ENCODE results near the gene PRMT1. TPM values are rescaled to one million over a fixed set of nuclear protein-coding genes. Genes with fewer than 3 reads are reported as not detected.
"Not testable (repeated sequence)": the region's sequence is repeated elsewhere in the genome, so short reads cannot be mapped to it uniquely, and the experiment has no call there.

Gene PRMT1
- total RNA-seq, 1 donor from 2014 or later, result 362 TPM

DNA sequence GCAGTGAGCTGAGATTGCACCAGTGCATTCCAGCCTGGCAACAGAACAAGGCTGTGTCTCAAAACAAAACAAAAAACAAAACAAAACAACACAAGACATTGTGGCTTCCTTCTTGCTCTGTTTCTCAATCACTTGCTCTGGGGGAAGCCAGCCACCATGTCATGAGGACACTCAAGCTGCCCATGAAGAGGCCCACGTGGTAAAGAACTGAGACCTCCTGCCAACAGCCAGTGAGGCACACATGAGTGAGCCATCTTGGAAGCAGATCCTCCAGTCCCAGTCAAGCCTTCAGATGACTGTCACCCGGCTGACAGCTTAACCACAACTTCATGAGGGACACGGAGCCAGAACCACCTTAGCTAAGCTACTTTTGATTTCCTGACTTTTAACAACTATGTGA, 39.1 kb downstream of the PRMT1 start:
- no peaks in the 10 kb centered on the region for H3K36me3 ChIP-seq (ENCODE audit: control insufficient read depth in 3 of 3, insufficient read depth in 3 of 3, low read length in 3 of 3)
- H3K9me3 ChIP-seq (ENCODE audit: control insufficient read depth in 3 of 3, low read length in 3 of 3), result no peaks in the 10 kb centered on the region
- peaks cover 0 to 3% (median 0%) of the 10 kb centered on the region in 3 donors for H3K4me1 ChIP-seq (ENCODE audit: control insufficient read depth in 3 of 3, insufficient read depth in 3 of 3, low read length in 3 of 3)
- H3K27me3 ChIP-seq (ENCODE audit: control insufficient read depth in 3 of 3, insufficient read depth in 3 of 3, low read length in 3 of 3), result no peaks in the 10 kb centered on the region
- no peak overlapping the region for H3K27ac ChIP-seq (ENCODE audit: low read depth, low read length)
- no peak overlapping the region for H3K4me3 ChIP-seq (ENCODE audit: low read length in 3 of 3)
- no peak overlapping the region for H3K9ac ChIP-seq (ENCODE audit: low read depth in 1 of 3, low read length in 3 of 3)

DNA sequence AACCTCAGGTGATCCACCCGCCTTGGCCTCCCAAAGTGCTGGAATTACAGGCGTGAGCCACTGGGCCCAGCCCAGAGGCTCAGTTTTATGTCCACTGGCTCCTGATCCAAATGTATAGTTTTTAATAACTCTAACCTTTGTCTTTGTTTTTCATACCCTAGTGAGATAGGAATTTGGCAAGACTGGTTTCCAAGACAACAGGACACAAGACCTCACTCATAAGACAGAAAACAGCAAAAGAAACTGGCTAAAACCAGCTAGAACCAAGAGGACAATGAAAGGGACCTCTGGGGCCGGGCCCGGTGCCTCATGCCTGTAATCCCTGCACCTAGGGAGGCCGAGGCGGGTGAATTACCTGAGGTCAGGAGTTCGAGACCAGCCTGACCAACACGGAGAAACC, 41.4 kb downstream of the PRMT1 start:
- H3K4me1 ChIP-seq (ENCODE audit: control insufficient read depth in 3 of 3, insufficient read depth in 3 of 3, low read length in 3 of 3), result peaks cover 0 to 3% (median 0%) of the 10 kb centered on the region in 3 donors
- H3K9me3 ChIP-seq (ENCODE audit: control insufficient read depth in 3 of 3, low read length in 3 of 3), result no peaks in the 10 kb centered on the region
- no peaks in the 10 kb centered on the region for H3K27me3 ChIP-seq (ENCODE audit: control insufficient read depth in 3 of 3, insufficient read depth in 3 of 3, low read length in 3 of 3)
- H3K36me3 ChIP-seq (ENCODE audit: control insufficient read depth in 3 of 3, insufficient read depth in 3 of 3, low read length in 3 of 3), result peaks cover 0 to 2% (median 0%) of the 10 kb centered on the region in 3 donors
- H3K27ac ChIP-seq (ENCODE audit: low read depth, low read length), result peak overlapping the region; percentile 57
- H3K9ac ChIP-seq (ENCODE audit: low read depth in 1 of 3, low read length in 3 of 3), result no peak overlapping the region
- no peak overlapping the region for H3K4me3 ChIP-seq (ENCODE audit: low read length in 3 of 3)

- peaks cover 0 to 2% (median 0%) of the 10 kb centered on the region in 3 donors for H3K36me3 ChIP-seq (ENCODE audit: control insufficient read depth in 3 of 3, insufficient read depth in 3 of 3, low read length in 3 of 3)
- H3K4me1 ChIP-seq (ENCODE audit: control insufficient read depth in 3 of 3, insufficient read depth in 3 of 3, low read length in 3 of 3), result peaks cover 0 to 3% (median 0%) of the 10 kb centered on the region in 3 donors
Measured at GRCh38 chr19:49718991-49719390, 41.9 kb downstream of the PRMT1 start.

GRCh38 chr19:49719420-49719819, 42.3 kb downstream of the PRMT1 start:
- not testable (repeated sequence) for H3K9me3 ChIP-seq (ENCODE audit: control insufficient read depth in 3 of 3, low read length in 3 of 3); H3K27me3 ChIP-seq (ENCODE audit: control insufficient read depth in 3 of 3, insufficient read depth in 3 of 3, low read length in 3 of 3); H3K36me3 ChIP-seq (ENCODE audit: control insufficient read depth in 3 of 3, insufficient read depth in 3 of 3, low read length in 3 of 3); H3K9ac ChIP-seq (ENCODE audit: low read depth in 1 of 3, low read length in 3 of 3); H3K4me1 ChIP-seq (ENCODE audit: control insufficient read depth in 3 of 3, insufficient read depth in 3 of 3, low read length in 3 of 3); H3K4me3 ChIP-seq (ENCODE audit: low read length in 3 of 3); H3K27ac ChIP-seq (ENCODE audit: low read depth, low read length)

More at GRCh38 chr19:49718991-49719390, 41.9 kb downstream of the PRMT1 start:
- H3K27me3 ChIP-seq (ENCODE audit: control insufficient read depth in 3 of 3, insufficient read depth in 3 of 3, low read length in 3 of 3), result no peaks in the 10 kb centered on the region
- no peaks in the 10 kb centered on the region for H3K9me3 ChIP-seq (ENCODE audit: control insufficient read depth in 3 of 3, low read length in 3 of 3)
- no peak overlapping the region for H3K4me3 ChIP-seq (ENCODE audit: low read length in 3 of 3)
- H3K27ac ChIP-seq (ENCODE audit: low read depth, low read length), result no peak overlapping the region
- H3K9ac ChIP-seq (ENCODE audit: low read depth in 1 of 3, low read length in 3 of 3), result no peak overlapping the region

DNA sequence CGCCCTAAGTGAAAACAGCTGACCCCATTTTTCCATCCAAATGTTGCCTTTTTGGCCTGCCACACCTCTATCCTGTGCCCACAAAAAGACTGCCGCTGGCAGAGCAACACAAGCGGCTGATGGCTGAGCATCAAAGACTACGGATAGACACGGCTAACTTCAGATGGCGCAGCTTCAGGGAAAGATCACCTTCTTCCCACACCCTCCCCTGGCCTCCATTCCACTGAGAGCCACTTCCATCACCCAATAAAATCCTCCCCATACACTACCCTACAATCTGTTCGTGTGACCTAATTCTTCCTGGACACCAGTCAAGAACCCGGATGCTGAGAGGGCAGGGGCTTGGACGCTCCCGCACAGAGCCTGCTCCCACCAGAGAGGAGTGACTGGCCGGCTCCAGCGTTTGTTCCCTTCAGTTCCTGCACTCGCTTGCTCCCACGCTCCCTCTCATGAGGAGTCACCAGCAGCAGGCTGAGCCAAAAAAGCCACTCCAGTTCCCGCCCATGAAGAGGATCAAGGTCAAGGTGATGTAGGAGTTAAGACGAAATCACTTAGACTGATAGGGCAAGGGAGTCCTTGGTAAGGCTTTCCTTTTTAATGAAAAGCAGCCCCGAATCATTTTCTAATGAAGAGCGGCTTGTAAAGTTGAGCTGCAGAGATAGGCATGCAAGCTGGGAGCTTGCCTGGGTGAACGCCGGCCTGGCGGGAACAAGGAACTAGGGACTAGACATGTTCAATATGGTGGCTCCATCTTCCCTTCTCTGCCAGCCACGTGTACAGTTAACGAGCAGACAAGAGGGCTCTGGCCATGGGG, 50.4 kb downstream of the PRMT1 start:
- H3K36me3 ChIP-seq (ENCODE audit: control insufficient read depth in 3 of 3, insufficient read depth in 3 of 3, low read length in 3 of 3), result peaks cover 0 to 2% (median 0%) of the 10 kb centered on the region in 3 donors
- H3K27me3 ChIP-seq (ENCODE audit: control insufficient read depth in 3 of 3, insufficient read depth in 3 of 3, low read length in 3 of 3), result peaks cover 0 to 4% (median 2%) of the 10 kb centered on the region in 3 donors
- H3K9me3 ChIP-seq (ENCODE audit: control insufficient read depth in 3 of 3, low read length in 3 of 3), result no peaks in the 10 kb centered on the region
- H3K4me3 ChIP-seq (ENCODE audit: low read length in 3 of 3), result peak overlapping the region in 1 of 3 donors; percentile 19
- peaks cover 0 to 7% (median 2%) of the 10 kb centered on the region in 3 donors for H3K4me1 ChIP-seq (ENCODE audit: control insufficient read depth in 3 of 3, insufficient read depth in 3 of 3, low read length in 3 of 3)
- peak overlapping the region; percentile 25 for H3K27ac ChIP-seq (ENCODE audit: low read depth, low read length)
- no peak overlapping the region for H3K9ac ChIP-seq (ENCODE audit: low read depth in 1 of 3, low read length in 3 of 3)

DNA sequence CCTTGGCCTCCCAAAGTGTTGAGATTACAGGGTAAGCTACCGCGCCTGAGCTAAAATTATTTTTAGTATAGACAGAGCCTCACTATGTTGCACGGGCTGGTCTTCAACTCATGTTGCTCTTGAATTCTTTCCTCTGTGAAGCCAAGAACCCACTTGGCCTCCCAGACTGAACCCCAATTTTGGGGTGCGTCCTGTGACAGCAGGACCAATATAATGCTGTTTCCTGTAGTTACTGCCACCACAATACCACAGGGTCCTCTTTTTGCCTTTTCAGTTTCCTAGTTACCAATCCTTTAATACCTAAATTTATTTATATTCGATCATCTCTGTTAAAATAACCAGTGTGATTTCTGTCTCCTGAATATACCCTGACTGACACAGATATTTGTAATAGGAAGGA, 53.1 kb downstream of the PRMT1 start:
- no peaks in the 10 kb centered on the region for H3K36me3 ChIP-seq (ENCODE audit: control insufficient read depth in 3 of 3, insufficient read depth in 3 of 3, low read length in 3 of 3)
- no peak overlapping the region for H3K4me3 ChIP-seq (ENCODE audit: low read length in 3 of 3)
- peaks cover 0 to 7% (median 2%) of the 10 kb centered on the region in 3 donors for H3K4me1 ChIP-seq (ENCODE audit: control insufficient read depth in 3 of 3, insufficient read depth in 3 of 3, low read length in 3 of 3)
- H3K27ac ChIP-seq (ENCODE audit: low read depth, low read length), result no peak overlapping the region
- no peak overlapping the region for H3K9ac ChIP-seq (ENCODE audit: low read depth in 1 of 3, low read length in 3 of 3)
- H3K27me3 ChIP-seq (ENCODE audit: control insufficient read depth in 3 of 3, insufficient read depth in 3 of 3, low read length in 3 of 3), result peaks cover 0 to 4% (median 2%) of the 10 kb centered on the region in 3 donors
- H3K9me3 ChIP-seq (ENCODE audit: control insufficient read depth in 3 of 3, low read length in 3 of 3), result no peaks in the 10 kb centered on the region

Small RNA genes within 50 kb of the gene (small RNA-seq; reads per million reads assigned to genes)
- not detected for gene MIR5088

Other genes starting within 250 kb of the PRMT1 start
- gene SLC17A7, start 235.7 kb upstream of the PRMT1 start, total RNA-seq, result 1.0 TPM
- gene PIH1D1, start 225.5 kb upstream of the PRMT1 start, total RNA-seq, result 56.4 TPM
- 20.9 TPM for gene ALDH16A1, start 224.0 kb upstream of the PRMT1 start, total RNA-seq
- gene FLT3LG, start 203.1 kb upstream of the PRMT1 start, total RNA-seq, result 0.52 TPM
- gene RPL13A, start 189.7 kb upstream of the PRMT1 start, total RNA-seq, result 4,175 TPM
- 5,888 TPM for gene RPS11, start 180.8 kb upstream of the PRMT1 start, total RNA-seq
- 114 TPM for gene FCGRT, start 164.6 kb upstream of the PRMT1 start, total RNA-seq
- gene RCN3, start 149.3 kb upstream of the PRMT1 start, total RNA-seq, result 48.5 TPM
- 73.1 TPM for gene NOSIP, start 96.7 kb upstream of the PRMT1 start, total RNA-seq
- not detected for gene PRRG2, start 96.0 kb upstream of the PRMT1 start, total RNA-seq
- 3.1 TPM for gene PRR12, start 86.1 kb upstream of the PRMT1 start, total RNA-seq
- 4.2 TPM for gene RRAS, start 37.1 kb upstream of the PRMT1 start, total RNA-seq
- 8.4 TPM for gene SCAF1, start 35.1 kb upstream of the PRMT1 start, total RNA-seq
- gene IRF3, start 11.4 kb upstream of the PRMT1 start, total RNA-seq, result 31.3 TPM
- 4.7 TPM for gene BCL2L12, start 11.3 kb upstream of the PRMT1 start, total RNA-seq
- 1.0 TPM for gene ADM5, start 12.3 kb downstream of the PRMT1 start, total RNA-seq
- 4.7 TPM for gene CPT1C, start 13.8 kb downstream of the PRMT1 start, total RNA-seq
- gene TSKS, start 86.0 kb downstream of the PRMT1 start, total RNA-seq, result under 0.01 TPM
- 32.9 TPM for gene AP2A1, start 89.7 kb downstream of the PRMT1 start, total RNA-seq
- gene FUZ, start 136.0 kb downstream of the PRMT1 start, total RNA-seq, result 12.5 TPM
- 11.0 TPM for gene MED25, start 141.0 kb downstream of the PRMT1 start, total RNA-seq
- 63.7 TPM for gene PTOV1, start 173.9 kb downstream of the PRMT1 start, total RNA-seq
- 17.2 TPM for gene PNKP, start 190.3 kb downstream of the PRMT1 start, total RNA-seq
- 3.1 TPM for gene AKT1S1, start 200.1 kb downstream of the PRMT1 start, total RNA-seq
- 7.3 TPM for gene TBC1D17, start 200.4 kb downstream of the PRMT1 start, total RNA-seq
- gene IL4I1, start 219.6 kb downstream of the PRMT1 start, total RNA-seq, result 0.52 TPM